CD14-positive monocyte (primary cell): ENCODE measurements around the gene PGAM4. TPM values are rescaled to one million over a fixed set of nuclear protein-coding genes. Genes with fewer than 3 reads are reported as not detected.

Experiments used
- DNase-seq, 3 donors: peaks; one replicate each; pipeline ENCODE4 v3.0.0-alpha.2; 2011 to 2022
- H2AFZ ChIP-seq: 2 replicates; pipeline ENCODE4 v1.6.0; 2012; ENCODE audit warnings: mild to moderate bottlenecking, low read depth, low read length, inconsistent platforms; ENCODE audit not compliant: insufficient read depth, poor library complexity, severe bottlenecking
- H3K27ac ChIP-seq, 2 donors: 1 replicate in 1 of 2; 2 replicates in 1 of 2; pipeline ENCODE4 v1.5.1; 2012 to 2013; ENCODE audit warnings: low read length in 2 of 2, control low read depth in 1 of 2, inconsistent platforms in 1 of 2, low read depth in 1 of 2, mild to moderate bottlenecking in 1 of 2
- H3K27me3 ChIP-seq, 2 donors: one replicate each; pipeline versions ENCODE4 v1.6.0 to v1.6.1; 2011 to 2013; ENCODE audit warnings: low read length in 2 of 2; ENCODE audit not compliant: control insufficient read depth in 2 of 2, insufficient read depth in 2 of 2
- H3K36me3 ChIP-seq, 2 donors: replicated peaks in 1 of 2; 1 replicate in 1 of 2; 2 replicates in 1 of 2; pipeline versions ENCODE4 v1.5.1 to v1.6.1; 2012 to 2013; ENCODE audit warnings: low read length in 2 of 2, control low read depth in 1 of 2, inconsistent platforms in 1 of 2, mild to moderate bottlenecking in 1 of 2; ENCODE audit not compliant: insufficient read depth in 2 of 2, control insufficient read depth in 1 of 2
- H3K4me1 ChIP-seq, 2 donors: 1 replicate in 1 of 2; 2 replicates in 1 of 2; pipeline versions ENCODE4 v1.5.1 to v1.6.1; 2012 to 2013; ENCODE audit warnings: low read length in 2 of 2, control low read depth in 1 of 2, inconsistent platforms in 1 of 2, mild to moderate bottlenecking in 1 of 2, moderate library complexity in 1 of 2; ENCODE audit not compliant: insufficient read depth in 2 of 2, control insufficient read depth in 1 of 2
- H3K4me2 ChIP-seq: replicated peaks from 2 replicates; pipeline ENCODE3; 2012; ENCODE audit warnings: low read length, moderate library complexity, mild to moderate bottlenecking; ENCODE audit not compliant: poor library complexity, severe bottlenecking; ENCODE audit errors: extremely low read depth
- H3K4me3 ChIP-seq, 3 experiments: fragments of 200-600 bp in 1 of 3; sonication (generic) in 1 of 3; replicated peaks in 1 of 3; 1 replicate in 2 of 3; 2 replicates in 1 of 3; pipeline ENCODE4 v1.5.1; 2011 to 2013; ENCODE audit warnings: low read length in 3 of 3, mild to moderate bottlenecking in 3 of 3, control low read depth in 2 of 3, low read depth in 2 of 3, inconsistent platforms in 1 of 3, moderate library complexity in 1 of 3
- H3K79me2 ChIP-seq: 2 replicates; pipeline ENCODE4 v1.6.0; 2012; ENCODE audit warnings: mild to moderate bottlenecking, control low read depth, inconsistent platforms, low read length, moderate library complexity; ENCODE audit not compliant: insufficient read depth
- H3K9ac ChIP-seq: 2 replicates; pipeline ENCODE4 v1.6.0; 2017; ENCODE audit warnings: low read length, mild to moderate bottlenecking; ENCODE audit not compliant: insufficient read depth, poor library complexity, severe bottlenecking
- H3K9me3 ChIP-seq, 2 donors: replicated peaks in 1 of 2; 1 replicate in 1 of 2; 2 replicates in 1 of 2; pipeline versions ENCODE4 v1.5.1 to v1.6.1; 2012 to 2013; ENCODE audit warnings: low read length in 2 of 2, control low read depth in 1 of 2; ENCODE audit not compliant: control insufficient read depth in 1 of 2, insufficient read depth in 1 of 2
- H4K20me1 ChIP-seq: 2 replicates; pipeline ENCODE4 v1.6.0; 2012; ENCODE audit warnings: mild to moderate bottlenecking, low read length, control low read depth, moderate library complexity; ENCODE audit not compliant: insufficient read depth
- H3K27ac Mint-ChIP-seq, 7 donors: one replicate each; pipeline ENCODE4 v1.8.0; 2020; ENCODE audit warnings: mild to moderate bottlenecking in 7 of 7, mixed read lengths in 7 of 7, moderate library complexity in 6 of 7, inconsistent platforms in 2 of 7
- H3K27me3 Mint-ChIP-seq, 3 donors: one replicate each; pipeline ENCODE4 v1.8.0; 2021 to 2022; ENCODE audit warnings: low read depth in 3 of 3, mild to moderate bottlenecking in 3 of 3, mixed read lengths in 3 of 3, moderate library complexity in 3 of 3, inconsistent platforms in 1 of 3
- H3K36me3 Mint-ChIP-seq, 2 donors: one replicate each; pipeline ENCODE4 v1.8.0; 2020; ENCODE audit warnings: mixed read lengths in 2 of 2, inconsistent platforms in 1 of 2, mild to moderate bottlenecking in 1 of 2
- H3K4me1 Mint-ChIP-seq: one replicate; pipeline ENCODE4 v1.8.0; 2020; ENCODE audit warnings: mild to moderate bottlenecking, mixed read lengths
- H3K4me3 Mint-ChIP-seq, 2 donors: one replicate each; pipeline ENCODE4 v1.8.0; 2020; ENCODE audit warnings: mild to moderate bottlenecking in 2 of 2, mixed read lengths in 2 of 2, moderate library complexity in 1 of 2
- H3K9me3 Mint-ChIP-seq, 7 donors: one replicate each; pipeline ENCODE4 v1.8.0; 2020 to 2022; ENCODE audit warnings: mixed read lengths in 7 of 7, mild to moderate bottlenecking in 6 of 7, moderate library complexity in 6 of 7, inconsistent platforms in 2 of 7
- WGBS: methylation state at CpG from one replicate; pipeline ENCODE4 v1.1.5; 2013; ENCODE audit warnings: missing lambda C conversion rate; ENCODE audit not compliant: insufficient coverage; 5-methylcytosine and 5-hydroxymethylcytosine counted together
- intact Hi-C, 2 donors: fragments of 100-400 bp; cut with micrococcal nuclease; formaldehyde crosslinking; loops; one replicate each; pipeline versions ENCODE4 v1.15.0 to v1.15.1; 2023
- polyA plus RNA-seq, 3 donors: library from polyadenylated mRNA; depleted of rRNA in 1 of 3; unstranded in 2 of 3; stranded (reverse) in 1 of 3; fragments of 300-500 nt in 2 of 3; fragments of >200 nt in 1 of 3; fragmentation: Illumina TruSeq in 2 of 3; gene quantifications; 1 replicate in 2 of 3; 2 replicates in 1 of 3; pipeline ENCODE4 v1.2.3, GENCODE V29; 2012 to 2021
- TF ChIP-seq, protein P1 (sequence below): fragments of 200-600 bp; IDR thresholded peaks from one replicate; pipeline ENCODE4 v1.8.0; 2022; ENCODE audit warnings: antibody characterized with exemption, mild to moderate bottlenecking

The PGAM4 gene
- polyA plus RNA-seq, 3 donors: not detected

DNA sequence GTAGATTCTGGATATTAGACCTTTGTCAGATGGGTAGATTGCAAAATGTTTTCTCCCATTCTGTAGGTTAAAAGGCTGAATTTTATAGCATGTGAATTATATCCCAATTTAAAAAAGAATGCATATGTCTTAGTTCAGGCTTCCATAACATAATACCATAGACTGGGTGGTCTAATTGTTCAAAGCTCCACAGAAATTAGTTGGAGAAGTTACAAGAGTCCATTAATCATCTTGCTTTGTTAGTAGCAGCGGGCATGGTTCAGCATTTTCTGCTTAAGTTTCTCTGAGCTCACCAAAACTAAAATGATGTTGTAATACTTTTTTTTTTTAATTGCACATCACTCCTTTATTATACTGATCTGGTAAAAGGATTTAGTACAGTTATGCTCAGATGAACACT is 1.8 kb downstream of the PGAM4 start:
- TF ChIP-seq, protein P1, sequence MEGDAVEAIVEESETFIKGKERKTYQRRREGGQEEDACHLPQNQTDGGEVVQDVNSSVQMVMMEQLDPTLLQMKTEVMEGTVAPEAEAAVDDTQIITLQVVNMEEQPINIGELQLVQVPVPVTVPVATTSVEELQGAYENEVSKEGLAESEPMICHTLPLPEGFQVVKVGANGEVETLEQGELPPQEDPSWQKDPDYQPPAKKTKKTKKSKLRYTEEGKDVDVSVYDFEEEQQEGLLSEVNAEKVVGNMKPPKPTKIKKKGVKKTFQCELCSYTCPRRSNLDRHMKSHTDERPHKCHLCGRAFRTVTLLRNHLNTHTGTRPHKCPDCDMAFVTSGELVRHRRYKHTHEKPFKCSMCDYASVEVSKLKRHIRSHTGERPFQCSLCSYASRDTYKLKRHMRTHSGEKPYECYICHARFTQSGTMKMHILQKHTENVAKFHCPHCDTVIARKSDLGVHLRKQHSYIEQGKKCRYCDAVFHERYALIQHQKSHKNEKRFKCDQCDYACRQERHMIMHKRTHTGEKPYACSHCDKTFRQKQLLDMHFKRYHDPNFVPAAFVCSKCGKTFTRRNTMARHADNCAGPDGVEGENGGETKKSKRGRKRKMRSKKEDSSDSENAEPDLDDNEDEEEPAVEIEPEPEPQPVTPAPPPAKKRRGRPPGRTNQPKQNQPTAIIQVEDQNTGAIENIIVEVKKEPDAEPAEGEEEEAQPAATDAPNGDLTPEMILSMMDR: no peak
- no peaks in the 10 kb centered on the region for H3K4me1 ChIP-seq
- no peaks in the 10 kb centered on the region for H3K36me3 ChIP-seq
- H3K27ac ChIP-seq: no peak overlapping the region
- H2AFZ ChIP-seq: no peak overlapping the region
- WGBS: no CpG with 5 or more reads among the region's 1 CpG
- H3K4me3 ChIP-seq: no peak overlapping the region
- H3K9ac ChIP-seq: no peak overlapping the region
- H3K4me2 ChIP-seq: no peak overlapping the region
- no peak for DNase-seq
- Mint-ChIP-seq H3K36me3 (peaks cover 0 to 7% of the 10 kb centered on the region in 2 donors), H3K27me3 (peaks cover 0 to 2% (median 0%) of the 10 kb centered on the region in 3 donors), H3K27ac (no peak overlapping the region), H3K4me1 (peaks cover under 1% of the 10 kb centered on the region), H3K4me3 (no peak overlapping the region), H3K9me3 (peaks cover 0 to 2% (median 0%) of the 10 kb centered on the region in 7 donors)
- H3K27me3 ChIP-seq: no peaks in the 10 kb centered on the region
- intact Hi-C loops: no loop called here
- no peaks in the 10 kb centered on the region for H3K79me2 ChIP-seq
- H3K9me3 ChIP-seq: no peaks in the 10 kb centered on the region
- no peaks in the 10 kb centered on the region for H4K20me1 ChIP-seq

GRCh38 chrX:77966361-77966760 is 3.1 kb downstream of the PGAM4 start:
- no peaks in the 10 kb centered on the region for H3K27me3 ChIP-seq
- H3K79me2 ChIP-seq: no peaks in the 10 kb centered on the region
- intact Hi-C loops: no loop called here
- H4K20me1 ChIP-seq: no peaks in the 10 kb centered on the region
- H3K9me3 ChIP-seq: no peaks in the 10 kb centered on the region
- no peak overlapping the region for H3K4me2 ChIP-seq
- Mint-ChIP-seq H3K36me3 (peaks cover 0 to 5% of the 10 kb centered on the region in 2 donors), H3K4me3 (no peak overlapping the region), H3K4me1 (peaks cover 9% of the 10 kb centered on the region), H3K27ac (no peak overlapping the region), H3K27me3 (no peaks in the 10 kb centered on the region), H3K9me3 (peaks cover 0 to 2% (median 0%) of the 10 kb centered on the region in 7 donors)
- no peak overlapping the region for H3K27ac ChIP-seq
- no peak for DNase-seq
- H3K36me3 ChIP-seq: no peaks in the 10 kb centered on the region
- H2AFZ ChIP-seq: no peak overlapping the region
- no peak overlapping the region for H3K9ac ChIP-seq
- no CpG with 5 or more reads among the region's 3 CpGs for WGBS
- no peak overlapping the region for H3K4me3 ChIP-seq
- TF ChIP-seq, protein P1: no peak
- peaks cover 0 to 3% of the 10 kb centered on the region in 2 donors for H3K4me1 ChIP-seq
